Measurements from ENCODE around the gene COPZ1. TPM values are rescaled to one million over a fixed set of nuclear protein-coding genes. Genes with fewer than 3 reads are reported as not detected.

COPZ1 gene
- total and polyA plus RNA-seq, 4 experiments from 2014 or later: 81.6 to 200 (median 121) TPM

- Histone ChIP-seq H3K9me3 (ENCODE audit: control insufficient read depth in 1 of 2, low read length in 2 of 2) (no peaks in the 10 kb centered on the region), H3K27ac (ENCODE audit: low read depth, low read length) (no peak overlapping the region), H3K27me3 (ENCODE audit: insufficient read depth, low read length) (no peaks in the 10 kb centered on the region), H3K4me3 (ENCODE audit: low read length in 2 of 2) (no peak overlapping the region), H3K4me1 (ENCODE audit: insufficient read depth, low read length) (peaks cover 39% of the 10 kb centered on the region), H3K36me3 (ENCODE audit: insufficient read depth, low read length) (peaks cover 44% of the 10 kb centered on the region)
- Mint-ChIP-seq H3K36me3 (peaks cover 41 to 47% of the 10 kb centered on the region in 2 donors), H3K4me3 (peak overlapping the region in 3 of 8 donors; percentile 17 to 61 (median 43)), H3K4me1 (peaks cover 21 to 54% (median 33%) of the 10 kb centered on the region in 4 donors), H3K27me3 (no peaks in the 10 kb centered on the region), H3K27ac (peak overlapping the region in 6 of 7 donors; percentile 12 to 70 (median 48)), H3K9me3 (no peaks in the 10 kb centered on the region)
- ChIA-PET CTCF (ENCODE audit: partially characterized antibody) (interaction anchor here (0.9 to 4.3 kb wide), 7 partner anchors 11 to 50 kb away, joined by 3 to 26 read pairs (median 6); no protein-coding TSS in a partner anchor), POLR2A (ENCODE audit: partially characterized antibody) (interaction anchor here (2.9 kb wide), 1 partner anchor 23 kb away, joined by 20 read pairs; the partner anchor contains the start of gene ITGA5)
- intact Hi-C loops (cut with micrococcal nuclease): no loop called here
- peak in 3 of 5 donors; percentile 16 to 28 (median 27) for DNase-seq
Observed at GRCh38 chr12:54394281-54394719, 69.4 kb downstream of the COPZ1 start.

- Mint-ChIP-seq H3K36me3 (peaks cover 45 to 52% of the 10 kb centered on the region in 2 donors), H3K27me3 (no peaks in the 10 kb centered on the region), H3K4me1 (peaks cover 20 to 48% (median 32%) of the 10 kb centered on the region in 4 donors), H3K27ac (peak overlapping the region in 5 of 7 donors; percentile 12 to 69 (median 66)), H3K9me3 (no peaks in the 10 kb centered on the region), H3K4me3 (peak overlapping the region in 1 of 8 donors; percentile 63)
- DNase-seq: no peak
- H3K4me3 ChIP-seq (ENCODE audit: low read length in 2 of 2): no peak overlapping the region
- H3K9me3 ChIP-seq (ENCODE audit: control insufficient read depth in 1 of 2, low read length in 2 of 2): no peaks in the 10 kb centered on the region
- ChIA-PET CTCF (ENCODE audit: partially characterized antibody) (interaction anchor here (1.1 to 12.3 kb wide), 6 partner anchors 10 to 108 kb away, joined by 3 to 938 read pairs (median 56); partner anchors contain the start of genes ITGA5, NCKAP1L and ZNF385A), POLR2A (ENCODE audit: partially characterized antibody) (no interaction called here)
- no peaks in the 10 kb centered on the region for H3K27me3 ChIP-seq (ENCODE audit: insufficient read depth, low read length)
- H3K36me3 ChIP-seq (ENCODE audit: insufficient read depth, low read length): peaks cover 51% of the 10 kb centered on the region
- H3K27ac ChIP-seq (ENCODE audit: low read depth, low read length): no peak overlapping the region
- peaks cover 36% of the 10 kb centered on the region for H3K4me1 ChIP-seq (ENCODE audit: insufficient read depth, low read length)
- intact Hi-C loops (cut with micrococcal nuclease): loop anchor here (5.0 kb wide), 1 partner anchor 102 kb away; the partner anchor contains the start of gene NCKAP1L
Observed at GRCh38 chr12:54394986-54395385, 70.1 kb downstream of the COPZ1 start.

GRCh38 chr12:54395545-54395944 is 70.6 kb downstream of the COPZ1 start:
- Histone ChIP-seq H3K36me3 (ENCODE audit: insufficient read depth, low read length) (peaks cover 56% of the 10 kb centered on the region), H3K4me1 (ENCODE audit: insufficient read depth, low read length) (peaks cover 33% of the 10 kb centered on the region), H3K4me3 (ENCODE audit: low read length in 2 of 2) (no peak overlapping the region), H3K27me3 (ENCODE audit: insufficient read depth, low read length) (no peaks in the 10 kb centered on the region), H3K27ac (ENCODE audit: low read depth, low read length) (no peak overlapping the region), H3K9me3 (ENCODE audit: control insufficient read depth in 1 of 2, low read length in 2 of 2) (no peaks in the 10 kb centered on the region)
- Mint-ChIP-seq H3K27ac (peak overlapping the region in 2 of 7 donors; percentile 12 to 23), H3K36me3 (peaks cover 51 to 58% of the 10 kb centered on the region in 2 donors), H3K4me3 (peak overlapping the region in 1 of 8 donors; percentile 6), H3K4me1 (peaks cover 20 to 47% (median 33%) of the 10 kb centered on the region in 4 donors), H3K27me3 (no peaks in the 10 kb centered on the region), H3K9me3 (no peaks in the 10 kb centered on the region)
- intact Hi-C loops (cut with micrococcal nuclease): loop anchor here (5.0 kb wide), 1 partner anchor 102 kb away; the partner anchor contains the start of gene NCKAP1L
- POLR2A ChIA-PET (ENCODE audit: partially characterized antibody): interaction anchor here (0.7 to 1.0 kb wide), 2 partner anchors 17 to 34 kb away, joined by 3 to 4 read pairs; no protein-coding TSS in a partner anchor
- CTCF ChIA-PET (ENCODE audit: partially characterized antibody): interaction anchor here (1.1 to 12.3 kb wide), 7 partner anchors 10 to 109 kb away, joined by 3 to 938 read pairs (median 5); partner anchors contain the start of genes ITGA5, NCKAP1L and ZNF385A
- DNase-seq: no peak

- Histone ChIP-seq H3K36me3 (ENCODE audit: insufficient read depth, low read length) (peaks cover 72% of the 10 kb centered on the region), H3K27ac (ENCODE audit: low read depth, low read length) (no peak overlapping the region), H3K9me3 (ENCODE audit: control insufficient read depth in 1 of 2, low read length in 2 of 2) (no peaks in the 10 kb centered on the region), H3K4me1 (ENCODE audit: insufficient read depth, low read length) (peaks cover 23% of the 10 kb centered on the region), H3K4me3 (ENCODE audit: low read length in 2 of 2) (no peak overlapping the region), H3K27me3 (ENCODE audit: insufficient read depth, low read length) (no peaks in the 10 kb centered on the region)
- Mint-ChIP-seq H3K4me3 (no peak overlapping the region), H3K36me3 (peaks cover 58 to 70% of the 10 kb centered on the region in 2 donors), H3K27me3 (no peaks in the 10 kb centered on the region), H3K27ac (peak overlapping the region in 3 of 7 donors; percentile 69 to 85 (median 77)), H3K4me1 (peaks cover 14 to 43% (median 23%) of the 10 kb centered on the region in 4 donors), H3K9me3 (no peaks in the 10 kb centered on the region)
- ChIA-PET CTCF (ENCODE audit: partially characterized antibody) (interaction anchor here (0.6 to 12.3 kb wide), 6 partner anchors 14 to 108 kb away, joined by 3 to 938 read pairs (median 56); partner anchors contain the start of genes ITGA5, NCKAP1L and ZNF385A), POLR2A (ENCODE audit: partially characterized antibody) (interaction anchor here (6.7 to 10.5 kb wide), 2 partner anchors 19 to 41 kb away, joined by 99 to 213 read pairs; partner anchors contain the start of gene ITGA5)
- no peak for DNase-seq
- intact Hi-C loops (cut with micrococcal nuclease): loop anchor here (5.0 kb wide), 1 partner anchor 100 kb away; the partner anchor contains the start of gene NCKAP1L
Observed at GRCh38 chr12:54397157-54397556, 72.2 kb downstream of the COPZ1 start.

GRCh38 chr12:54398218-54398617 is 73.3 kb downstream of the COPZ1 start:
- H3K4me3 ChIP-seq (ENCODE audit: low read length in 2 of 2): no peak overlapping the region
- Mint-ChIP-seq H3K36me3 (peaks cover 63 to 80% of the 10 kb centered on the region in 2 donors), H3K27me3 (no peaks in the 10 kb centered on the region), H3K4me3 (no peak overlapping the region), H3K27ac (peak overlapping the region in 2 of 7 donors; percentile 37 to 72), H3K9me3 (no peaks in the 10 kb centered on the region), H3K4me1 (peaks cover 14 to 37% (median 19%) of the 10 kb centered on the region in 4 donors)
- H3K27ac ChIP-seq (ENCODE audit: low read depth, low read length): no peak overlapping the region
- no peaks in the 10 kb centered on the region for H3K27me3 ChIP-seq (ENCODE audit: insufficient read depth, low read length)
- intact Hi-C loops (cut with micrococcal nuclease): loop anchor here (5.0 kb wide), 1 partner anchor 99 kb away; the partner anchor contains the start of gene NCKAP1L
- peaks cover 83% of the 10 kb centered on the region for H3K36me3 ChIP-seq (ENCODE audit: insufficient read depth, low read length)
- peaks cover 14% of the 10 kb centered on the region for H3K4me1 ChIP-seq (ENCODE audit: insufficient read depth, low read length)
- ChIA-PET CTCF (ENCODE audit: partially characterized antibody) (interaction anchor here (0.6 to 12.3 kb wide), 10 partner anchors 15 to 121 kb away, joined by 3 to 938 read pairs (median 11); partner anchors contain the start of genes COPZ1, ITGA5, NCKAP1L and ZNF385A), POLR2A (ENCODE audit: partially characterized antibody) (interaction anchor here (1.2 to 10.5 kb wide), 4 partner anchors 18 to 44 kb away, joined by 3 to 213 read pairs (median 53); partner anchors contain the start of gene ITGA5)
- no peak for DNase-seq
- no peaks in the 10 kb centered on the region for H3K9me3 ChIP-seq (ENCODE audit: control insufficient read depth in 1 of 2, low read length in 2 of 2)

GRCh38 chr12:54398995-54399793 is 74.3 kb downstream of the COPZ1 start:
- H3K36me3 Mint-ChIP-seq: peaks cover 69 to 87% of the 10 kb centered on the region in 2 donors
- POLR2A ChIA-PET (ENCODE audit: partially characterized antibody): interaction anchor here (0.6 to 10.5 kb wide), 13 partner anchors 10 to 119 kb away, joined by 3 to 213 read pairs (median 7); partner anchors contain the start of genes CBX5, HNRNPA1, ITGA5 and NCKAP1L
- H3K4me3 Mint-ChIP-seq: no peak overlapping the region
- peaks cover 7 to 31% (median 14%) of the 10 kb centered on the region in 4 donors for H3K4me1 Mint-ChIP-seq
- no peak overlapping the region for H3K4me3 ChIP-seq (ENCODE audit: low read length in 2 of 2)
- H3K9me3 Mint-ChIP-seq: no peaks in the 10 kb centered on the region
- no peaks in the 10 kb centered on the region for H3K9me3 ChIP-seq (ENCODE audit: control insufficient read depth in 1 of 2, low read length in 2 of 2)
- intact Hi-C loops (cut with micrococcal nuclease): loop anchor here (1.0 to 5.0 kb wide), 3 partner anchors 14 to 98 kb away; partner anchors contain the start of gene NCKAP1L
- H3K27ac Mint-ChIP-seq: peak overlapping the region in 5 of 7 donors; percentile 65 to 79 (median 76)
- H3K27ac ChIP-seq (ENCODE audit: low read depth, low read length): no peak overlapping the region
- no peaks in the 10 kb centered on the region for H3K27me3 Mint-ChIP-seq
- peaks cover 9% of the 10 kb centered on the region for H3K4me1 ChIP-seq (ENCODE audit: insufficient read depth, low read length)
- peak; percentile 82 to 88 (median 85) for DNase-seq
- no peaks in the 10 kb centered on the region for H3K27me3 ChIP-seq (ENCODE audit: insufficient read depth, low read length)
- peaks cover 93% of the 10 kb centered on the region for H3K36me3 ChIP-seq (ENCODE audit: insufficient read depth, low read length)
- CTCF ChIA-PET (ENCODE audit: partially characterized antibody): interaction anchor here (0.8 to 12.3 kb wide), 34 partner anchors 7 to 1235 kb away, joined by 3 to 938 read pairs (median 6); partner anchors contain the start of genes CBX5, COPZ1, HNRNPA1 and ITGA5

All from CD4-positive, alpha-beta memory T cell (primary cell).